HG03469 (cell line): ENCODE measurements around the gene UBE2D4.
A peak's percentile ranks its signal among the peaks of the same experiment; 100 is the strongest.

Experiments used
- ATAC-seq: cut with Tn5 transposase; IDR thresholded peaks from one replicate; pipeline ENCODE4 v1.9.1; 2021; ENCODE audit warnings: mild to moderate bottlenecking, moderate library complexity, moderate number of reproducible peaks; ENCODE audit not compliant: unreplicated experiment

UBE2D4 gene

DNA sequence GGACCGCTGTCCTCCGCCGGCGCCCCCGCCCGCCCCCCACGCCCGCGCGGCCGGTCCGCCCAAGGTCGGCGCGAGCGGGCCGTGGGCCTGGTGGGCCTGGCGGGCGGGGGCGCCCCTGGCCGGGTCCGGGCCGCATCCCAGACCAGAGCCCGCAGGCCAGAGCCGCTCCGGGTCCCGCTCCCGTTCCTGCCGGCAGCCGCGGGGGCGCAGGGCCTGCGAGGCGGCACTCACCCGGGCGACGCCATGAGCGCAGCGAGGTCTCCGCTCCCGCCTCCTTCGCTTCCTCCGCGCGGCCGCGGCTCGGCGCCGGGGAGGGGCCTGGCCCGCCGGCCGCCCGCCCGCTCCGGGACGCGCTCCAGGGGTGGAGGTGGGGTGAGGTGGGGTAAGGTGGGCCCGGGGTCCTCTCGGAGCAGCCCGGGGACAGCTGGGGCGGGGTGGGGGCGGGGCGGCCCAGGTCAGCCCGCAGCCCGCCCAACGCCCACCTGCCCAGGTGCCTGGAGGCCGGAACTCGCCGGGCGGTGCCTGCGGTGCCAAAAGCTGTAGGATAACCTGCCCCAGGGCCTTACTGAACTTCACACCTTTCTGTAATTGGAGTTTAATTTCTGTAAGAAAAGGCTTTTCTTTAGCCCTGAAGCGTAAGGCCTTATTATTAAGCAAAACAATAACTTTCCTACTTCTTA, 19.8 kb upstream of the UBE2D4 start, which contains the start of gene URGCP:
TSS of gene URGCP (minus strand) at position 266 of the 680 bp plus-strand sequence. CDS start at position 245, 21 bp downstream.
- peak; percentile 62 for ATAC-seq

- ATAC-seq, result no peak
Measured at GRCh38 chr7:43914795-43915194, 11.4 kb upstream of the UBE2D4 start.

DNA sequence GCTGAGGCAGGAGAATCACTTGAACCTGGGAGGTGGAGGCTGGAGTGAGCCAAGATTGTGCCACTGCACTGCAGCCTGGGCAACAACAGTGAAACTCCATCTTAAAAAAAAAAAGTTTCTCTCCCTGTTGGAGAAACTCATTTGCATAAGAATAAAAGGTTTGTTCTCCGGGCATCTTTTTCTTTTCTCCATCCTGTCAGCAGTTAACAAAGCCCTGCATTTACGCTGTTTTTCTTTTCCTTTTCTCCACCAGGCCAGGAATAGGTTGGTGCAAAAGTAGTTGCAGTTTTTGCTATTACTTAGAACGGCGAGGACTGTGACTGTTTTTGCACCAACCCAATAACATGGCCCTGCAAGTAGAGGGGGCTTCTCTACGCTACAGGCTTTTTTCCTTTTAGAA, 10.3 kb upstream of the UBE2D4 start:
- no peak for ATAC-seq

GRCh38 chr7:43921423-43921822, 4.8 kb upstream of the UBE2D4 start:
- ATAC-seq, result no peak

- no peak for ATAC-seq
Measured at GRCh38 chr7:43922726-43923125, 3.5 kb upstream of the UBE2D4 start.

GRCh38 chr7:43926798-43927123, 525 bp downstream of the UBE2D4 start:
- peak; percentile 2 for ATAC-seq

DNA sequence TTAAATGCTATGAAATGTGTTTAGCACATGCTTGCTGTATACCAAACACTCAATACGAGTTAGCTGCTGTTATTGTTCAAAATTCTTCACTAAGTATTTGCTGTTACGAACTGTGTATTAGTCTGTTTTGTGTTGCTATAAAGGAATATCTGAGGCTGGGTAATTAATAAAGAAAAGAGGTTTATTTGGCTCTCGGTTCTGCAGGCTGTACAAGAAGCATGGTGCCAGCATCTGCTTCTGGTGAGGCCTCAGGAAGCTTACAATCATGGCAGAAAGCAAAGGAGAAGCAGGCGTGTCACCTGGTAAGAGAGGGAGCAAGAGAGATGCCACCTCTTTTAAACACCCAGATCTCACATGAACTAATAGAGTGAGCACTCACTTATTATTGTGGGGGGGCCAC, 1.6 kb downstream of the UBE2D4 start:
- no peak for ATAC-seq

- ATAC-seq, result no peak
Measured at GRCh38 chr7:43929529-43930457, 3.6 kb downstream of the UBE2D4 start.

DNA sequence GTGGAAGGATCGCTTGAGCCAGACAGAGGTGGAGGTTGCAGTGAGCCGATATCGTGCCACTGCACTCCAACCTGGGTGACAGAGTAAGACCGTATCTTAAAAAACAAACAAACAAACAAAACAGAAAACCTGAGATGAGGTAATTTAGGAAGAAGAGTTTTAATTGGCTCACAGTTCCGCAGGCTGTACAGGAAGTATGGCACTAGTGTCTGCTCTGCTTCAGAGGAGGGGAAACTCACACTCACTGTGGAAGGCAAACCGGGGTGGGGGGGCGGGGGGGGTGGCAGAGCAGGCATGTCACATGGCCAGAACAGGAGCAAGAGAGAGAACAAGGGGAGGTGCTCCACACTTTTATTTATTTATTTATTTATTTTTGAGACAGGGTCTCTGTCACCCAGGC, 5.1 kb downstream of the UBE2D4 start:
- ATAC-seq, result no peak

DNA sequence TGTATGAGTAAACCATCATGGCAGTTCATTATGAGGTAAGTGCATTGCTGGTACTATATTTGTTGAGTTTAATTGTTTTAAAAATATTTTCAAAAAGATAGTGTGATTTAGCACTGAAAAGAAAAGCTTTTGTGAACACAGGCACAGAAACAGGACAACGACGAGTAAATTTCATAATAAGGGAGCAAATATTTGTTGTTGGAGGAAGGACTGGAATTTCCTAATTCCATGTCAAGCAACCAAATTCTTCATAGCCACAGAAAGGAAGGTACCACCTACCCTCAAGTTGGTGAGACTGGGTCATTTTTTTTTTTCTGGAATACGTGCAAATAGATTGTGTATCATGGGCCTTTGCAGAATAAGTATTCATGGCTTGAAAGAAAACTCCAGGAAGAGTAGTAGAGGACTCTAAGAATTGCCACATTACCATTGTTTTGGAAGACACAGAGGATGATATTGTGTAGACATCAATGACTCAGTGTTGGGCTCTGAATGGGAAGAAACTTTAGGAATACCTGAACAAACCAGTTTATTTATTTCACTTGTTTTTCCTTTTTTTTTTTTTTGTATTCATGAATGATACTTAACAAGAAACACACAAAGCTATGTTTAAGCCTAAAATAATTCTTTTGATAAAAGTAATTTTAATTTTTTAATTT, 7.8 kb downstream of the UBE2D4 start:
- ATAC-seq, result no peak

GRCh38 chr7:43937444-43937843, 11.2 kb downstream of the UBE2D4 start:
- no peak for ATAC-seq

GRCh38 chr7:43938892-43939482, 12.8 kb downstream of the UBE2D4 start:
- ATAC-seq, result no peak

DNA sequence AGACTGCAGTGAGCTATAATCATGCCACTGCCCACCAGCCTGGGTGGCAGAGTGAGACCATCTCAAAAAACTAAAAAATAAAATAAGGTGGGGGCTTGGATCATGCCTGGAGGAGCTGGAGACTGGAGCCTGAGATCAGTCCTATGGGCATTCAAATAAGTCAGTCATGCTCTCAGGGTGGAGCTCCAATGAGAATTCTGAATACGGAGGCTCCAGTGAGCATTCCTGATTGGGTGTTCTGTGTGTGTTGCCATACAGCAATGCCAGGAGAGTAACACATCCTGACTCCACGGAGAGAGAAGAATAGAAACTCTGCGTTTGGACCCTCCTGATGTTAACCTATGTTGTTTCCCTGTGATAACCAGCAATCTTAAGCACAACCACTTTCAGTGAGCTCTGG, 16.0 kb downstream of the UBE2D4 start:
- no peak for ATAC-seq

DNA sequence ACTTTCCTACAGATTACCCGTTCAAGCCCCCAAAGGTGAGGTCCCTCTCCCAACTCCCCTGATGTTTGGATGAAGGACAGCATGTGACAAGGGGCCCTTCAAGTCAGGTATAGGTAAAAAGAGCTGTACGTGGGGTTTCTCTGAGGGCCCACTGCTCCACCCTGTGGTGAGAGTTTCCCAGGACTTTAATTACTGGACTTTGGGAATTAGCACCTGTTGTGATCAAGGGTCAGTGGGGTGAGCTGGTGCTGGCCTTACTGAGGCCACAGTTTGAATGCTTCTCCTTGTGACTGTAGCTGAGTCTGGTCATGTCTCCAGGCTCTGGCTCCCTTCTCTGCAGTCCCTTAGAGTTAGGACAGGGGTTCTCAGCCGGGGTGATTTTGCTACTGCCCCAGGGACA, 16.8 kb downstream of the UBE2D4 start:
- ATAC-seq, result no peak

- ATAC-seq, result no peak
Measured at GRCh38 chr7:43943417-43944187, 17.4 kb downstream of the UBE2D4 start.

DNA sequence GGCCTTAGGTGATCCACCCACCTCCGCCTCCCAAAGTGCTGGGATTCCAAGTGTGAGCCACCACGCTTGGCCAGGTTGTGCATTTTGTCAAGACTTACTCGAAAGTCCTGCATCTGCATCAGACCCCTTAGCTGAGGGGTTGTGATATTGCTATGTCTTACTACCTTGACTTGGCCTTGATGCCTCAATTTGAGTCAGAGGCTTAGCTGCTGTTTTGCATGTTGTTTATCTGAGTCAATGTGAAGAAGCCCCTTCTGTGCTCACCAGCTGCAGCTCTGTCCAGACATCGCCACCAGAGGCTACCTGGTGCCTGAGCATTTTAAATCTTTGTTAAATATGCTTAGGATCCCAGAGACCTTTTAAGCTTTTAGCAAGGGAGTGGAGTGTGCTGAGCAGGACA, 18.1 kb downstream of the UBE2D4 start:
- no peak for ATAC-seq

DNA sequence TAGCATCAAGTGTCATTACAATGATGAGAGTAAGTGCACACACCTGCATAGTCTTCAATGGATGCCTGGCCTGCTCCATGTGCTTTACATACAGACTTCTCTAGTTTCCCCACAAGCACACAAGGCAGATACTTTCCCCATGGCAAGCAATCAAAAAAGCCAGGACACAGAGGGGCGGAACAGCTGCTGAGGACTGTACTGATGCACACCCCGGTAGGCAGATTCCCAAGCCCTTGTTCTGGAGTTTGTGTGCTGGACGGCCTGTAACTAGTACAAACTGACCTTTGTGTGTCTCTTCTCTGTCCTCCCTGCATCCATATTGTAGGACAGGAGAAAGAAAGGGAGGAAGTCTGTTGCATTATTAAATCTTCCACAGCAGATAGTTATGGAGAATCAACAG, 25.8 kb downstream of the UBE2D4 start:
- ATAC-seq, result no peak

DNA sequence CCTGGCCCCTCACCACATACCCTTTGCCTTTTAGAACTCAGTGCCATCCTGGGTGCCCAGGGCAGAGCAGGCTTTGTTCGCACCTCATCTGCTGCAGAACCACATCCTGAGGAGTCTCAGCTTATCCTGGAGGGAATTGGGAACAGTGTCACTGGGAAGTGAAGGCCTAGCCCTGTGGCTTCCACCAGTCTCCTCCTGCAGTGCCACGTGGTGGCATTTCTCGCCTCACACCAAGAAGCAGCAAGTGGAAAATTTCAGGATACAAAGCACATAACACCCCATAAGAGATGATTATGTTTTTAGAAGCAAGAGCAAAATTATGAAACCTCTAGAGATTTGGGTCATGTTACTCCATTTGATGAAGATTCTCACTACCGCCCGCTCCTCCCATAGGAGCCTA, 26.8 kb downstream of the UBE2D4 start:
- ATAC-seq, result no peak

GRCh38 chr7:43954524-43955228, 28.4 kb downstream of the UBE2D4 start:
- ATAC-seq, result peak; percentile 62

DNA sequence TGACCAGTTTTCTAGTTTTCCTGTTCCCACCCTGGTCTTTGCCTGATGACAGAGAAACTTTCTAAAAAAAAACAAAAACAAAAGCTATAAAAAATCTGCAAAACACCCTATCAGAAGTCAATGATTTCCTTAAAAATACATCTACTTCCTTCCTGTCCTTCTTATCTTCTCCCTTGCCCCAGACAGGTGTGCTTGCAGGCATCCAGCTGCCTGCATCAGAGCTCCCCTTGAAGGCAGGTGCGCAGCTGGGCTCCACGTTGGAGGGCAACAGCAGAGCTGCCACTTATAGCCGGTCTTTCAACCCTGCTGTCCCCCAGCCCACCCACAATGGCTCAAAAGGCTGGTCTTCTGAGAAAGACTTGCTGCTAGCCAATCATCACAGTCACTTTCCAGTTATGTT, 29.8 kb downstream of the UBE2D4 start:
- no peak for ATAC-seq
